ENCODE results near the gene AK3. TPM values are rescaled to one million over a fixed set of nuclear protein-coding genes. Genes with fewer than 3 reads are reported as not detected.

The AK3 gene
- total RNA-seq, 1 experiment from 2014 or later: 15.9 TPM

GRCh38 chr9:4774209-4774608 is 33.2 kb upstream of the AK3 start:
- CTCF ChIA-PET: no interaction called here
- in situ Hi-C loops (cut with HindIII; ENCODE audit: low pct_unique_long_range_greater_than_20kb, low sequenced_read_pairs) (no loop called here), intact Hi-C loops (cut with micrococcal nuclease; ENCODE audit: unreplicated experiment) (no loop called here)
- BruUV-seq (replicated peaks): no TSS peak
- DNase-seq (ENCODE audit: low read depth, low spot score) (no peak), ATAC-seq (no peak)
- no peaks in the 10 kb centered on the region for H3K36me3 ChIP-seq (ENCODE audit: control insufficient read depth, insufficient read depth, low read length)
- H3K4me1 ChIP-seq (ENCODE audit: control insufficient read depth, insufficient read depth, low read length): no peaks in the 10 kb centered on the region
- no peaks in the 10 kb centered on the region for H3K9me3 ChIP-seq (ENCODE audit: control insufficient read depth, insufficient read depth, low read depth, low read length)
- POLR2A ChIA-PET: no interaction called here
- H3K27me3 ChIP-seq (ENCODE audit: control insufficient read depth, insufficient read depth, low read length): no peaks in the 10 kb centered on the region
- TF ChIP-seq REST (IDR thresholded peaks at IDR 0.05; ENCODE audit: insufficient read depth in 1 of 2, low read depth in 2 of 2, low read length in 1 of 2): no peak
- no peak overlapping the region for H3K27ac ChIP-seq (ENCODE audit: low read length)
- no peak overlapping the region for H3K4me3 ChIP-seq (ENCODE audit: low read depth in 2 of 2, low read length in 2 of 2)

GRCh38 chr9:4771788-4772187 is 30.8 kb upstream of the AK3 start:
- Histone ChIP-seq H3K27ac (ENCODE audit: low read length) (no peak overlapping the region), H3K27me3 (ENCODE audit: control insufficient read depth, insufficient read depth, low read length) (no peaks in the 10 kb centered on the region), H3K4me1 (ENCODE audit: control insufficient read depth, insufficient read depth, low read length) (no peaks in the 10 kb centered on the region), H3K4me3 (ENCODE audit: low read depth in 2 of 2, low read length in 2 of 2) (no peak overlapping the region), H3K9me3 (ENCODE audit: control insufficient read depth, insufficient read depth, low read depth, low read length) (no peaks in the 10 kb centered on the region), H3K36me3 (ENCODE audit: control insufficient read depth, insufficient read depth, low read length) (no peaks in the 10 kb centered on the region)
- in situ Hi-C loops (cut with HindIII; ENCODE audit: low pct_unique_long_range_greater_than_20kb, low sequenced_read_pairs): no loop called here
- TF ChIP-seq REST (IDR thresholded peaks at IDR 0.05; ENCODE audit: insufficient read depth in 1 of 2, low read depth in 2 of 2, low read length in 1 of 2): no peak
- TF ChIP-seq POLR2AphosphoS5 (IDR thresholded peaks at IDR 0.05; ENCODE audit: low read depth, low read length): no peak
- TF ChIP-seq TCF7L2 (IDR thresholded peaks at IDR 0.05; ENCODE audit: low read depth, low read length): no peak
- no peak for TF ChIP-seq CTCF (IDR thresholded peaks at IDR 0.05)
- TF ChIP-seq SIN3A (IDR thresholded peaks at IDR 0.05; ENCODE audit: borderline replicate concordance, insufficient read depth, low read depth, low read length): no peak
- no peak for DNase-seq (ENCODE audit: low read depth, low spot score)
- no peak for ATAC-seq
- BruUV-seq (replicated peaks): no TSS peak
- CTCF ChIA-PET: no interaction called here
- POLR2A ChIA-PET: no interaction called here
- intact Hi-C loops (cut with micrococcal nuclease; ENCODE audit: unreplicated experiment): no loop called here

Data from Panc1 (cell line).